Mucosa of stomach (tissue), 1 donor: Measurements from ENCODE around the gene CREBZF.
"Not testable (repeated sequence)": the region's sequence is repeated elsewhere in the genome, so short reads cannot be mapped to it uniquely, and the experiment has no call there.

Experiments used
- H3K27me3 ChIP-seq: one replicate; pipeline ENCODE4 v1.7.0; 2013; ENCODE audit warnings: mild to moderate bottlenecking, low read length; ENCODE audit not compliant: control insufficient read depth, insufficient read depth
- H3K36me3 ChIP-seq: one replicate; pipeline ENCODE4 v1.7.0; 2013; ENCODE audit warnings: low read length; ENCODE audit not compliant: control insufficient read depth, insufficient read depth
- H3K4me1 ChIP-seq: one replicate; pipeline ENCODE4 v1.7.0; 2013; ENCODE audit warnings: mild to moderate bottlenecking, low read length; ENCODE audit not compliant: control insufficient read depth, insufficient read depth
- H3K4me3 ChIP-seq: one replicate; pipeline ENCODE4 v1.7.0; 2013; ENCODE audit warnings: low read length
- H3K9ac ChIP-seq: one replicate; pipeline ENCODE4 v1.7.0; 2013; ENCODE audit warnings: mild to moderate bottlenecking, low read length, moderate library complexity
- H3K9me3 ChIP-seq: one replicate; pipeline ENCODE4 v1.7.0; 2013; ENCODE audit warnings: mild to moderate bottlenecking, low read length, moderate library complexity; ENCODE audit not compliant: control insufficient read depth
- donor health status: Pancreatic carcinoma.

The CREBZF gene

GRCh38 chr11:85685820-85686459 lies 21.0 kb upstream of the CREBZF start, which contains the start of gene CCDC89:
Gene CCDC89, minus strand, starts transcription at chr11:85686195. Its CDS starts 65 bp downstream, at chr11:85686130.
- Histone ChIP-seq H3K9ac (no peak within 1 kb of the TSS), H3K4me3 (no peak within 1 kb of the TSS), H3K4me1 (peaks cover 18% of the 10 kb centered on the region), H3K36me3 (no peaks in the 10 kb centered on the region), H3K9me3 (no peaks in the 10 kb centered on the region), H3K27me3 (no peaks in the 10 kb centered on the region)

DNA sequence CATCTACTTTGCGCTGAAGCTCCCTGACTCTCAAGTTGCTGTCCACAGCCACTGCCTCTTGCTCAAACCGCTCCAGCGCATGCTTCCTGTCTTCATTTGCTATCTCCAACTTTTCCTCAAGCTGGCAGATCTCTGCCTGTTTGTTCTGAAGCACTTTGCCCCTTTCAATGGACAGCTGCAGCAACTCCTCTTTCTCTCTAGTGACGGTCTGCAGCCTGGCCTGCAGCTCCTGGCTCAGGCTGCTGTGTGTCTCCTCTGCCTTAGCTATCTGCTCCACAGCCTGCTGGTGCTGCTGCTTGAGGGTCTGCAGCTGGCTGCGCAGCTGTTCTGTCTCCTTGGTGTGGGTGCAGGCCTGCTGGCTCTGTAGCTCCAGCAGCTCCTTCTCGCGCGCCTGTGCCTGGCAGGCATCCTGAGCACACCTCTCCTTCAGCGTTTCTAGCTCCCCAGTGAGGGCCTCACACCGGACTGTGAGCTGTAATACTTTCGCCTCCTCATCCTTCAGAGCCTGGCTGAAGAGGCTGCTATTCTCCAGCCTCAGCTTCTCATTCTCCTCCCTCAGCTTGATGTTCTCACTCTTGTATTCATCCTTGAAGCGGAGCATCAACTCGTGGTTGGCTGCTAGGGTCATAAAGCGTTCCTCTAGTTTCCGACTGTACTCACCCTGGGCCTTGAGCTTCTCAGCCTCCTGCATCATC lies 20.3 kb upstream of the CREBZF start:
- H3K4me1 ChIP-seq, result peaks cover 18% of the 10 kb centered on the region
- no peak overlapping the region for H3K9ac ChIP-seq
- H3K4me3 ChIP-seq, result no peak overlapping the region

DNA sequence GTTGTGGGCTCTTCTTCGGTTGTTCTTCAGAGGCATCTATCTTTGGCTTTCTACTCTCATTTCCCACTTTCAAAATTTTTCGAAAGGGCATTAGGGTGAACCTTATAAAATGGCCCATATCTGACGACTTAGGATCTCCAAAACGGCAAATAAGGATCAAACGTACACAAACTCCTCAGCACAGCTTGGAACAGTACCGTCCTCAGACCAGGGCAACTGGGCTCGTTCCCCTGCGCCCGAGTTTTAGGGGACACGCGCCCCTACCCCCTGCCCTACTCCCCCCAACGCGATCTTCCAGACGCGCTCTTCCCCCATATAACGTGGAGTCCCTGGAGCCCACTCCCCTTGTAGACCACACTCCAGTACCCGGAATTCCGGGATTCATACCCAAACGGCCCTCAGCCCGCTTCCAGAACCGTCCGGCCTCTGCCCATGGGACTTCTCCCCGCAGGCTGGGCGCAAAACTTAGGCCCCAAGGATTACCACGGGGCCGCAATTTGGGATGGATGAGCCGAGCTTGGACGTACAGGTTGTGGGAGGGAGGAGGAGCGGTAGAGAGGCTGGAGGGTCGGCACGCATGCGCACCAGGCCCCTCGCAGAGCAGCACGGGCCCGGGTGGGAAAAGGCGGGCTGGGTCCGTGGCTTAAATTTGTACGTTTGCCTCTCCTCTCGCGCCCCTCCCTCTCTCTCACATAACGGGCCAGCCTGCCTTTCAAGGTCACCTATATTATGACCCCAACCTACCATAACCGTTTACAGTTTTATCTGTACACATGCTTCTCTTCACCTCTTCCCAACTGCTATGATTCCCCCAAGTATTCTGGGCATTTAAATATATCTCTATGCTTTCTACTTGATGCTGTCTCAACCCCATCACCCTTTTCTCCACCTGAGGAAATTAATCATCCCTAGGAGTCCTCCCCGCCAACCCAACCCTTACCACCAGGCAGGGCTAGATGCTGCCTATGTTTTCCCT lies 17.7 kb upstream of the CREBZF start:
- Histone ChIP-seq H3K4me3 (peak overlapping the region; percentile 39), H3K27me3 (no peaks in the 10 kb centered on the region), H3K4me1 (peaks cover 18% of the 10 kb centered on the region), H3K9me3 (no peaks in the 10 kb centered on the region), H3K36me3 (no peaks in the 10 kb centered on the region), H3K9ac (peak overlapping the region; percentile 69)

More for the DNA sequence above, 20.3 kb upstream of the CREBZF start:
- no peaks in the 10 kb centered on the region for H3K36me3 ChIP-seq
- H3K9me3 ChIP-seq, result no peaks in the 10 kb centered on the region
- H3K27me3 ChIP-seq, result no peaks in the 10 kb centered on the region

DNA sequence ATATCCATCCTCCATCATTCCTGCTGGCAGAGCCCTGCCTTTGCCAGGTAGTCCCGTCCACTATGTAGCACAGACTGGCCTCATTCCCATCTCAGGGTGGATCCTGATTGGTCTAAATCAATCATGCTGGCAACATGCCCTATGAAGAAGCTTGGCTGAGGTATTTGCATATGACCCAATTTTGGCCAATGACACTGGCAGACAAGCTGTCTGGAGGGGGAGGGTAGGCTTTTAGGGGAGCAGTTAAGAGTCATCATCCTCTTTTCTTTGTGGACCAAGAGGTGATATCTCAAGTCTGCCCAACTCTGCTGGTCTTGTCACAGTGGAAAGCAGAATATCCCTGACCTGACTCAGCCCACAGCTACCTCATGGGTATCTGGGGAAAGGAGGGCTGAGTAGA lies 16.0 kb upstream of the CREBZF start:
- H3K9me3 ChIP-seq, result no peaks in the 10 kb centered on the region
- no peak overlapping the region for H3K4me3 ChIP-seq
- no peak overlapping the region for H3K9ac ChIP-seq
- no peaks in the 10 kb centered on the region for H3K36me3 ChIP-seq
- peaks cover 18% of the 10 kb centered on the region for H3K4me1 ChIP-seq
- H3K27me3 ChIP-seq, result no peaks in the 10 kb centered on the region

GRCh38 chr11:85679576-85679975 lies 14.6 kb upstream of the CREBZF start:
- Histone ChIP-seq H3K4me1 (peaks cover 7% of the 10 kb centered on the region), H3K27me3 (no peaks in the 10 kb centered on the region), H3K36me3 (no peaks in the 10 kb centered on the region), H3K9ac (no peak overlapping the region), H3K9me3 (no peaks in the 10 kb centered on the region), H3K4me3 (no peak overlapping the region)

GRCh38 chr11:85673393-85673792 lies 8.5 kb upstream of the CREBZF start:
- H3K4me1 ChIP-seq, result no peaks in the 10 kb centered on the region
- H3K36me3 ChIP-seq, result no peaks in the 10 kb centered on the region
- H3K9ac ChIP-seq, result no peak overlapping the region
- no peaks in the 10 kb centered on the region for H3K9me3 ChIP-seq
- H3K27me3 ChIP-seq, result no peaks in the 10 kb centered on the region
- no peak overlapping the region for H3K4me3 ChIP-seq

DNA sequence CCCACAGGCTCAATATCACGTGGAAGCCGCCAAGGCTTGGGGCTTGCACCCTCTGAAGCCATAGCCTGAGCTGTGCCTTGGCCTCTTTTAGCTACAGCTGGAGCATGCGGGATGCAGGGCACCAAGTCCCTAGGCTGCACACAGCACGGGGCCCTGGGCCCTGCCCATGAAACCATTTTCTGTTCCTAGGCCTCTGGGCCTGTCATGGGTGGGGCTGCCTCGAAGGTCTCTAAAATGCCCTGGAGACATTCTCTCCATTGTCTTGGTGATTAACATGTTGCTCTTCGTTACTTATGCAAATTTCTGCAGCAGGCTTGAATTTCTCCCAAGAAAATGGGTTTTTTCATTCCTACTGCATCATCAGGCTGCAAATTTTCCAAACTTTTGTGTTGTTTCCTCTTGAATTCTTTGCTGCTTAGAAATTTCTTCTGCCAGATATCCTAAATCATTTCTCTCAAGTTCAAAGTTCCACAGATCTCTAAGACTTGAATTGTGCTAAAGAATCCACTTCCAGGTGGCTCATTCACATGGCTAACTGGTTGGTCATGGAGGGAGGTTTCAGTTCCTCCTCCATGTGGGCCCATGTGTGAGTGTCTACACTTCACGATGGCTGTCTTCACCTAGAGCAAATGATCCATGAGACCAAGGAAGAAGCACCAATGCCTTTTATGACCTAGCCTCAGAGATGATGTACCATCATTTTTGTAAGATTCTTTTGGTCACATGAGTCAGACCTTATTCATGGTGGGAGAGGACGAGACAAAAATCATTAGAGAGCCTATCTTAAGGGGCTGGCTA lies 7.4 kb upstream of the CREBZF start:
- Histone ChIP-seq H3K4me1 (no peaks in the 10 kb centered on the region), H3K9ac (no peak overlapping the region), H3K4me3 (no peak overlapping the region)

DNA sequence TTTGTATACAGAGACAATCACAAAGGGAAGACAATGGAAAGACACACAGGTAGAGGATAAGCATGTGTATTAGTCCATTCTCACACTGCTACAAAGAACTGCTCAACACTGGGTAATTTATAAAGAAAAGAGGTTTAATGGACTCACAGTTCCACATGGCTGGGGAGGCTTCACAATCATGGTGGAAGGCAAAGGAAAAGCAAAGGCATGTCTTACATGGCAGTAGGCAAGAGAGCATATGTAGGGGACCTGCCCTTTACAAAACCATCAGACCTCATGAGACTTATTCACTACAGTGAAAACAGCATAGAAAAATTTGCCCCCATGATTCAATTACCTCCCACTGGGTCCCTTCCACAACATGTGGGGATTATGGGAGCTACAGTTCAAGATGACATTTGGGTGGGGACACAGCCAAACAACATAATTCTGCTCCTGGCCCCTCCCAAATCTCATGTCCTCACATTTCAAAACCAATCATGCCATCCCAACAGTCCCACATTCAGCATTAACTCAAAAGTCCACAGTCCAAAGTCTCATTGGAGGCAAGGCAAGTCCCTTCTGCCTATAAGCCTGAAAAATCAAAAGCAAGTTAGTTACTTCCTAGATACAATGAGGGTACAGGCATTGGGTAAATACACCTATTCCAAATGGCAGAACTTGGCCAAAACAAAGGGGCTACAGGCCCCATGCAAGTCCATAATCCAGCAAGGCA lies 6.2 kb upstream of the CREBZF start:
- not testable (repeated sequence) for H3K4me1 ChIP-seq, H3K4me3 ChIP-seq, H3K36me3 ChIP-seq, H3K27me3 ChIP-seq, H3K9ac ChIP-seq, H3K9me3 ChIP-seq

More for the DNA sequence above, 7.4 kb upstream of the CREBZF start:
- no peaks in the 10 kb centered on the region for H3K9me3 ChIP-seq
- no peaks in the 10 kb centered on the region for H3K36me3 ChIP-seq
- no peaks in the 10 kb centered on the region for H3K27me3 ChIP-seq

GRCh38 chr11:85668157-85668556 lies 3.2 kb upstream of the CREBZF start:
- H3K4me3 ChIP-seq, result no peak overlapping the region

GRCh38 chr11:85666687-85667086 lies 1.8 kb upstream of the CREBZF start:
- Histone ChIP-seq H3K4me1 (no peaks in the 10 kb centered on the region), H3K9ac (no peak overlapping the region), H3K4me3 (no peak overlapping the region), H3K9me3 (no peaks in the 10 kb centered on the region), H3K36me3 (no peaks in the 10 kb centered on the region), H3K27me3 (no peaks in the 10 kb centered on the region)

More at GRCh38 chr11:85668157-85668556, 3.2 kb upstream of the CREBZF start:
- H3K27me3 ChIP-seq, result no peaks in the 10 kb centered on the region
- no peak overlapping the region for H3K9ac ChIP-seq
- no peaks in the 10 kb centered on the region for H3K4me1 ChIP-seq
- no peaks in the 10 kb centered on the region for H3K9me3 ChIP-seq
- no peaks in the 10 kb centered on the region for H3K36me3 ChIP-seq

GRCh38 chr11:85665733-85666132 lies 804 bp upstream of the CREBZF start:
- Histone ChIP-seq H3K4me3 (no peak overlapping the region), H3K36me3 (no peaks in the 10 kb centered on the region), H3K4me1 (no peaks in the 10 kb centered on the region), H3K9me3 (no peaks in the 10 kb centered on the region), H3K9ac (no peak overlapping the region), H3K27me3 (no peaks in the 10 kb centered on the region)
